HEK293 (cell line): ENCODE data around the gene DHRS3.

Source experiments
- CTCF ChIA-PET: fragments of 350-600 bp; formaldehyde crosslinking; extraction: SDS; loops from one replicate; lab custom pipeline; 2021; ENCODE audit warnings: antibody characterized with exemption; lab: Yijun Ruan, JAX
- POLR2A ChIA-PET: fragments of 300-600 bp; formaldehyde crosslinking; extraction: SDS; loops from one replicate; lab custom pipeline; 2020; ENCODE audit warnings: antibody characterized with exemption, inconsistent platforms; lab: Yijun Ruan, JAX
- H3K27ac ChIP-seq: fragments of 200-500 bp; sonication (Bioruptor generic); 2 replicates; pipeline ENCODE4 v1.5.1; 2014; ENCODE audit warnings: low read depth, low read length, control low read depth, inconsistent platforms; ENCODE audit errors: extremely low read depth
- H3K36me3 ChIP-seq, 2 experiments: fragments of 200-500 bp in 1 of 2; sonication (Bioruptor generic) in 1 of 2; 1 replicate in 1 of 2; 2 replicates in 1 of 2; pipeline ENCODE4 v1.5.1; 2014 to 2017; ENCODE audit warnings: inconsistent platforms in 2 of 2, low read length in 2 of 2; ENCODE audit not compliant: control insufficient read depth in 2 of 2, insufficient read depth in 1 of 2
- H3K4me1 ChIP-seq: fragments of 200-500 bp; sonication (Bioruptor generic); 2 replicates; pipeline ENCODE4 v1.5.1; 2014; ENCODE audit warnings: mild to moderate bottlenecking, low read length, inconsistent platforms; ENCODE audit not compliant: control insufficient read depth, insufficient read depth
- H3K4me3 ChIP-seq: 2 replicates; pipeline ENCODE4 v1.5.1; 2011; ENCODE audit warnings: low read depth, mild to moderate bottlenecking, control low read depth, low read length, moderate library complexity
- H3K9me3 ChIP-seq: fragments of 200-500 bp; sonication (Bioruptor generic); 2 replicates; pipeline ENCODE4 v1.5.1; 2014; ENCODE audit warnings: low read depth, low read length, inconsistent platforms; ENCODE audit not compliant: control insufficient read depth, insufficient read depth
- BCL11A ChIP-seq: fragments of 450-650 bp; formaldehyde crosslinking; IDR thresholded peaks from 2 replicates; pipeline ENCODE4 v1.5.1; 2016; ENCODE audit warnings: low read depth, missing biosample characterization, missing genetic modification characterization
- EGR2 ChIP-seq: fragments of 450-650 bp; formaldehyde crosslinking; IDR thresholded peaks from 2 replicates; pipeline ENCODE4 v1.5.1; 2016; ENCODE audit warnings: low read depth, missing biosample characterization, missing genetic modification characterization
- HOXA7 ChIP-seq: sonication (generic); formaldehyde crosslinking; IDR thresholded peaks from 2 replicates; pipeline ENCODE4 v1.8.1; 2022; ENCODE audit warnings: missing genetic modification reagents, borderline replicate concordance
- SETDB1 ChIP-seq: IDR thresholded peaks from one replicate; pipeline ENCODE4 v1.6.1; 2017; ENCODE audit warnings: mild to moderate bottlenecking, low read length, moderate library complexity, mixed read lengths; ENCODE audit not compliant: insufficient read length
- ZBTB17 ChIP-seq: fragments of 450-650 bp; formaldehyde crosslinking; IDR thresholded peaks from 2 replicates; pipeline ENCODE4 v1.5.1; 2016; ENCODE audit warnings: missing biosample characterization, missing genetic modification characterization
- ZNF132 ChIP-seq: fragments of 450-650 bp; formaldehyde crosslinking; IDR thresholded peaks from 2 replicates; pipeline ENCODE4 v1.5.1; 2017; ENCODE audit warnings: missing biosample characterization, missing genetic modification characterization, borderline replicate concordance
- ZNF23 ChIP-seq: fragments of 450-650 bp; formaldehyde crosslinking; IDR thresholded peaks from 2 replicates; pipeline ENCODE4 v1.5.1; 2016; ENCODE audit warnings: missing biosample characterization, missing genetic modification characterization, borderline replicate concordance
- ZNF404 ChIP-seq: fragments of 450-650 bp; formaldehyde crosslinking; IDR thresholded peaks from 2 replicates; pipeline ENCODE4 v1.5.1; 2017; ENCODE audit warnings: missing biosample characterization, missing genetic modification characterization
- ZNF664 ChIP-seq: fragments of 450-650 bp; formaldehyde crosslinking; IDR thresholded peaks from 2 replicates; pipeline ENCODE4 v1.5.1; 2016; ENCODE audit warnings: missing biosample characterization, missing genetic modification characterization
- ZNF785 ChIP-seq: fragments of 450-650 bp; formaldehyde crosslinking; IDR thresholded peaks from 2 replicates; pipeline ENCODE4 v1.5.1; 2016; ENCODE audit warnings: missing biosample characterization, missing genetic modification characterization
- TF ChIP-seq, protein P1 (sequence below): fragments of 450-650 bp; formaldehyde crosslinking; IDR thresholded peaks from 2 replicates; pipeline ENCODE4 v1.5.1; 2016; ENCODE audit warnings: missing biosample characterization, missing genetic modification characterization
- TF ChIP-seq, protein P2 (sequence below): fragments of 450-650 bp; formaldehyde crosslinking; IDR thresholded peaks from 2 replicates; pipeline ENCODE4 v1.5.1; 2016; ENCODE audit warnings: missing biosample characterization, missing genetic modification characterization
- TF ChIP-seq, protein P3 (sequence below): fragments of 450-650 bp; formaldehyde crosslinking; IDR thresholded peaks from 2 replicates; pipeline ENCODE4 v1.5.1; 2016; ENCODE audit warnings: missing biosample characterization, missing genetic modification characterization
- TF ChIP-seq, protein P4 (sequence below): fragments of 450-650 bp; formaldehyde crosslinking; IDR thresholded peaks from 2 replicates; pipeline ENCODE4 v1.5.1; 2016; ENCODE audit warnings: missing biosample characterization, missing genetic modification characterization
- TF ChIP-seq, protein P5 (sequence below): fragments of 450-650 bp; formaldehyde crosslinking; IDR thresholded peaks from 2 replicates; pipeline ENCODE4 v1.5.1; 2016; ENCODE audit warnings: missing biosample characterization, missing genetic modification characterization
- TF ChIP-seq, protein P6 (sequence below): fragments of 450-650 bp; formaldehyde crosslinking; IDR thresholded peaks from 2 replicates; pipeline ENCODE4 v1.5.1; 2016; ENCODE audit warnings: missing biosample characterization, missing genetic modification characterization

Gene DHRS3

DNA sequence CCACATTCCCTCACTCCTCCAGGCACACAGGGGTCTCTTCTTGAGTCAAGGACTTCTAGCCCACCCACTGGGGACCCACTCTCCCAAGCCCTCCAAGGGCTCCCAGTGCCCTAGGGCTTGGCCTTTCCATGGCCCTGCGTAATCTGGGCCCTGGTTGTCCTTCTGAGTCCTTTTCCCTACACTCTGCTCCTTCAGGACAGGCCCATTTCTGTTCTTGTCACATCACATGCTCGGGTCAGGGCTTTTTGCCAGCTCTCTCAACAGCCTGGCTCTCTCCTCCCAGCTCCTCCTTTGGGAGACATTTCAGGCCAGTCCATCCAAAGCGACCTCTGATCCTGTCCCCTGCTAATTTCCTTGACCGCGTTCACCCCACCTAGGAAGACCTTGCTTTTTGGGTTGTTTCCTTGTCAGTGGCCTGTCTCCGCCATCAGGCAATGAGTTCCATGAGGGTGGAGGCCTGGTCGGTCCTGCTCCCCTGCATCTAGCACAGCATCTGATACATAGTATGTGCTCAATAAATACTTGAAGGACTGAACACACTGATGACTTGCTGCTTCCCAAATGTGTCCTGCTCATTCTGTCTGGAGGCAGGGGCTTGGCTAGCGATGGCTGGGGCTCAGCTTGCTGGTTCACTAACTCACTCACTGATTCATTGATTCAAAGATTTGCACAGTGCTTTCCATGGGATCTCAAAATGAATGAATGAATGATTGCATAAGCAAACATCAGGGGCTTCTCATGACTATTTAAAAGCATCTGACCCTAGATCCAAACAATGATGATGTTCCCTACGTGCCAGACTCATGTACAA lies 44.8 kb downstream of the DHRS3 start:
- POLR2A ChIA-PET = interaction anchor here (0.7 to 1.3 kb wide), 6 partner anchors 15 to 46 kb away, joined by 3 to 13 read pairs (median 4); partner anchors contain the start of gene DHRS3
- CTCF ChIA-PET = no interaction called here
- Histone ChIP-seq H3K9me3 (no peaks in the 10 kb centered on the region), H3K4me3 (no peak overlapping the region), H3K4me1 (no peaks in the 10 kb centered on the region), H3K36me3 (peaks cover 0 to 30% of the 10 kb centered on the region in 2 experiments; a peak in 2 of 3 replicates), H3K27ac (no peak overlapping the region)
- no peak for TF ChIP-seq HOXA7 (CRISPR knock-in tag)
- TF ChIP-seq ZNF664 (tag by site-specific recombination) = peak; percentile 85

DNA sequence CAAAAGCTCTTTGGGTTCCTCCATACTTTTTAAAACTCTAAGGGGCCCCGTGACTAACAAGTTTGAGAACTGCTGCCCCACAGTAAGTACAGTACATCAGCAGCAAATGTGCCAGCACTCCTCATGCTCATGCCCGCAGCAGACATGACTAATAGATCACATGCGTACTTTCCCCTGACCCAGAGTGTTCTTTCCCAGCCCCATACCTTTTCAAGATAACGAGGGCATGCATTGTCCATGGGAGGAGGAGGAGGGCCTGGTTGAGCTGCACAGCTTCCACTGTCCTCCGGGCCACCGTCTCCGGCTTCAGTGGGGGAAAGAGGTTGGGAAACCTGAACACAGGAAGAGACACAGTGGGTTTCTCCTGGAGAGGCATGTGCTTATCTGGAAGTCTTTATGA lies 45.5 kb downstream of the DHRS3 start:
- TF ChIP-seq ZNF23 = peak; percentile 76; the same call in 1 of the 2 replicates
- TF ChIP-seq, protein P1, sequence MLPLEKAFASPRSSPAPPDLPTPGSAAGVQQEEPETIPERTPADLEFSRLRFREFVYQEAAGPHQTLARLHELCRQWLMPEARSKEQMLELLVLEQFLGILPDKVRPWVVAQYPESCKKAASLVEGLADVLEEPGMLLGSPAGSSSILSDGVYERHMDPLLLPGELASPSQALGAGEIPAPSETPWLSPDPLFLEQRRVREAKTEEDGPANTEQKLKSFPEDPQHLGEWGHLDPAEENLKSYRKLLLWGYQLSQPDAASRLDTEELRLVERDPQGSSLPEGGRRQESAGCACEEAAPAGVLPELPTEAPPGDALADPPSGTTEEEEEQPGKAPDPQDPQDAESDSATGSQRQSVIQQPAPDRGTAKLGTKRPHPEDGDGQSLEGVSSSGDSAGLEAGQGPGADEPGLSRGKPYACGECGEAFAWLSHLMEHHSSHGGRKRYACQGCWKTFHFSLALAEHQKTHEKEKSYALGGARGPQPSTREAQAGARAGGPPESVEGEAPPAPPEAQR (tag by site-specific recombination) = no peak
- TF ChIP-seq, protein P2, sequence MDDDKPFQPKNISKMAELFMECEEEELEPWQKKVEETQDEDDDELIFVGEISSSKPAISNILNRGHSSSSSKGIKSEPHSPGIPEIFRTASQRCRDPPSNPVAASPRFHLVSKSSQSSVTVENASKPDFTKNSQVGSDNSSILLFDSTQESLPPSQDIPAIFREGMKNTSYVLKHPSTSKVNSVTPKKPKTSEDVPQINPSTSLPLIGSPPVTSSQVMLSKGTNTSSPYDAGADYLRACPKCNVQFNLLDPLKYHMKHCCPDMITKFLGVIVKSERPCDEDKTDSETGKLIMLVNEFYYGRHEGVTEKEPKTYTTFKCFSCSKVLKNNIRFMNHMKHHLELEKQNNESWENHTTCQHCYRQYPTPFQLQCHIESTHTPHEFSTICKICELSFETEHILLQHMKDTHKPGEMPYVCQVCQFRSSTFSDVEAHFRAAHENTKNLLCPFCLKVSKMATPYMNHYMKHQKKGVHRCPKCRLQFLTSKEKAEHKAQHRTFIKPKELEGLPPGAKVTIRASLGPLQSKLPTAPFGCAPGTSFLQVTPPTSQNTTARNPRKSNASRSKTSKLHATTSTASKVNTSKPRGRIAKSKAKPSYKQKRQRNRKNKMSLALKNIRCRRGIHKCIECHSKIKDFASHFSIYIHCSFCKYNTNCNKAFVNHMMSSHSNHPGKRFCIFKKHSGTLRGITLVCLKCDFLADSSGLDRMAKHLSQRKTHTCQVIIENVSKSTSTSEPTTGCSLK (tag by site-specific recombination) = no peak
- TF ChIP-seq BCL11A (tag by site-specific recombination) = no peak
- TF ChIP-seq, protein P3, sequence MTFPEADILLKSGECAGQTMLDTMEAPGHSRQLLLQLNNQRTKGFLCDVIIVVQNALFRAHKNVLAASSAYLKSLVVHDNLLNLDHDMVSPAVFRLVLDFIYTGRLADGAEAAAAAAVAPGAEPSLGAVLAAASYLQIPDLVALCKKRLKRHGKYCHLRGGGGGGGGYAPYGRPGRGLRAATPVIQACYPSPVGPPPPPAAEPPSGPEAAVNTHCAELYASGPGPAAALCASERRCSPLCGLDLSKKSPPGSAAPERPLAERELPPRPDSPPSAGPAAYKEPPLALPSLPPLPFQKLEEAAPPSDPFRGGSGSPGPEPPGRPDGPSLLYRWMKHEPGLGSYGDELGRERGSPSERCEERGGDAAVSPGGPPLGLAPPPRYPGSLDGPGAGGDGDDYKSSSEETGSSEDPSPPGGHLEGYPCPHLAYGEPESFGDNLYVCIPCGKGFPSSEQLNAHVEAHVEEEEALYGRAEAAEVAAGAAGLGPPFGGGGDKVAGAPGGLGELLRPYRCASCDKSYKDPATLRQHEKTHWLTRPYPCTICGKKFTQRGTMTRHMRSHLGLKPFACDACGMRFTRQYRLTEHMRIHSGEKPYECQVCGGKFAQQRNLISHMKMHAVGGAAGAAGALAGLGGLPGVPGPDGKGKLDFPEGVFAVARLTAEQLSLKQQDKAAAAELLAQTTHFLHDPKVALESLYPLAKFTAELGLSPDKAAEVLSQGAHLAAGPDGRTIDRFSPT = no peak
- no peak for TF ChIP-seq ZNF404 (tag by site-specific recombination)
- TF ChIP-seq EGR2 (tag by site-specific recombination) = no peak
- TF ChIP-seq, protein P4, sequence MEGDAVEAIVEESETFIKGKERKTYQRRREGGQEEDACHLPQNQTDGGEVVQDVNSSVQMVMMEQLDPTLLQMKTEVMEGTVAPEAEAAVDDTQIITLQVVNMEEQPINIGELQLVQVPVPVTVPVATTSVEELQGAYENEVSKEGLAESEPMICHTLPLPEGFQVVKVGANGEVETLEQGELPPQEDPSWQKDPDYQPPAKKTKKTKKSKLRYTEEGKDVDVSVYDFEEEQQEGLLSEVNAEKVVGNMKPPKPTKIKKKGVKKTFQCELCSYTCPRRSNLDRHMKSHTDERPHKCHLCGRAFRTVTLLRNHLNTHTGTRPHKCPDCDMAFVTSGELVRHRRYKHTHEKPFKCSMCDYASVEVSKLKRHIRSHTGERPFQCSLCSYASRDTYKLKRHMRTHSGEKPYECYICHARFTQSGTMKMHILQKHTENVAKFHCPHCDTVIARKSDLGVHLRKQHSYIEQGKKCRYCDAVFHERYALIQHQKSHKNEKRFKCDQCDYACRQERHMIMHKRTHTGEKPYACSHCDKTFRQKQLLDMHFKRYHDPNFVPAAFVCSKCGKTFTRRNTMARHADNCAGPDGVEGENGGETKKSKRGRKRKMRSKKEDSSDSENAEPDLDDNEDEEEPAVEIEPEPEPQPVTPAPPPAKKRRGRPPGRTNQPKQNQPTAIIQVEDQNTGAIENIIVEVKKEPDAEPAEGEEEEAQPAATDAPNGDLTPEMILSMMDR (tag by site-specific recombination) = no peak
- TF ChIP-seq ZNF785 (tag by site-specific recombination) = no peak
- 0 out of 2 replicates have a peak, but pooled peaks have one; percentile 25 for TF ChIP-seq ZBTB17
- TF ChIP-seq, protein P5, sequence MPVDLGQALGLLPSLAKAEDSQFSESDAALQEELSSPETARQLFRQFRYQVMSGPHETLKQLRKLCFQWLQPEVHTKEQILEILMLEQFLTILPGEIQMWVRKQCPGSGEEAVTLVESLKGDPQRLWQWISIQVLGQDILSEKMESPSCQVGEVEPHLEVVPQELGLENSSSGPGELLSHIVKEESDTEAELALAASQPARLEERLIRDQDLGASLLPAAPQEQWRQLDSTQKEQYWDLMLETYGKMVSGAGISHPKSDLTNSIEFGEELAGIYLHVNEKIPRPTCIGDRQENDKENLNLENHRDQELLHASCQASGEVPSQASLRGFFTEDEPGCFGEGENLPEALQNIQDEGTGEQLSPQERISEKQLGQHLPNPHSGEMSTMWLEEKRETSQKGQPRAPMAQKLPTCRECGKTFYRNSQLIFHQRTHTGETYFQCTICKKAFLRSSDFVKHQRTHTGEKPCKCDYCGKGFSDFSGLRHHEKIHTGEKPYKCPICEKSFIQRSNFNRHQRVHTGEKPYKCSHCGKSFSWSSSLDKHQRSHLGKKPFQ = no peak
- peak; percentile 37 for TF ChIP-seq SETDB1
- TF ChIP-seq, protein P6, sequence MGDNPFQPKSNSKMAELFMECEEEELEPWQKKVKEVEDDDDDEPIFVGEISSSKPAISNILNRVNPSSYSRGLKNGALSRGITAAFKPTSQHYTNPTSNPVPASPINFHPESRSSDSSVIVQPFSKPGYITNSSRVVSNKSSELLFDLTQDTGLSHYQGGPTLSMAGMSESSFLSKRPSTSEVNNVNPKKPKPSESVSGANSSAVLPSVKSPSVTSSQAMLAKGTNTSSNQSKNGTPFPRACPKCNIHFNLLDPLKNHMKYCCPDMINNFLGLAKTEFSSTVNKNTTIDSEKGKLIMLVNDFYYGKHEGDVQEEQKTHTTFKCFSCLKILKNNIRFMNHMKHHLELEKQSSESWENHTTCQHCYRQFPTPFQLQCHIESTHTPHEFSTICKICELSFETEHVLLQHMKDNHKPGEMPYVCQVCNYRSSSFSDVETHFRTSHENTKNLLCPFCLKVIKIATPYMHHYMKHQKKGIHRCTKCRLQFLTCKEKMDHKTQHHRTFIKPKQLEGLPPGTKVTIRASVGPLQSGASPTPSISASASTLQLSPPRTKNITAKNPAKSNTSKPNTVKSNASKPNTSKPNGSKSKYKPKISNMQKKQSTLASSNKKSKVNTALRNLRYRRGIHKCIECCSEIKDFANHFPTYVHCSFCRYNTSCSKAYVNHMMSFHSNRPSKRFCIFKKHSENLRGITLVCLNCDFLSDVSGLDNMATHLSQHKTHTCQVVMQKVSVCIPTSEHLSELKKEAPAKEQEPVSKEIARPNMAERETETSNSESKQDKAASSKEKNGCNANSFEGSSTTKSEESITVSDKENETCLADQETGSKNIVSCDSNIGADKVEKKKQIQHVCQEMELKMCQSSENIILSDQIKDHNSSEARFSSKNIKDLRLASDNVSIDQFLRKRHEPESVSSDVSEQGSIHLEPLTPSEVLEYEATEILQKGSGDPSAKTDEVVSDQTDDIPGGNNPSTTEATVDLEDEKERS (tag by site-specific recombination) = no peak
- TF ChIP-seq ZNF132 = no peak
- TF ChIP-seq, all 188 proteins: peak for 3
- ChIA-PET CTCF (interaction anchor here (0.7 kb wide), 1 partner anchor 448 kb away, joined by 4 read pairs; no protein-coding TSS in a partner anchor), POLR2A (no interaction called here)
- Histone ChIP-seq H3K36me3 (peaks cover 0 to 33% of the 10 kb centered on the region in 2 experiments; a peak in 2 of 3 replicates), H3K9me3 (no peaks in the 10 kb centered on the region), H3K4me1 (no peaks in the 10 kb centered on the region), H3K27ac (no peak overlapping the region), H3K4me3 (no peak overlapping the region)
